HL-60/S4 (cell line): ENCODE data around the gene MPP3.
"Not testable (repeated sequence)": the region's sequence is repeated elsewhere in the genome, so short reads cannot be mapped to it uniquely, and the experiment has no call there.

Experiments
- in situ Hi-C: fragments of 300-500 bp; cut with MboI; formaldehyde crosslinking; loops from 2 replicates; pipeline ENCODE4 v1.14.3; 2022; ENCODE audit warnings: low sequenced_read_pairs

The MPP3 gene

GRCh38 chr17:43832976-43833829, at the start of gene MPP3:
Gene MPP3, minus strand, starts transcription at chr17:43833146. Its CDS starts 1,240 bp downstream, at chr17:43831906.
- in situ Hi-C loops, result no loop called here

- in situ Hi-C loops, result no loop called here
These were observed 49.0 kb upstream of the MPP3 start for GRCh38 chr17:43881758-43882505.

GRCh38 chr17:43881181-43881580, 48.2 kb upstream of the MPP3 start:
- in situ Hi-C loops, result no loop called here

- in situ Hi-C loops, result no loop called here
These were observed 47.6 kb upstream of the MPP3 start for GRCh38 chr17:43880420-43880991.

GRCh38 chr17:43879723-43880419, 46.9 kb upstream of the MPP3 start:
- in situ Hi-C loops, result no loop called here

- in situ Hi-C loops, result no loop called here
These were observed 45.6 kb upstream of the MPP3 start for GRCh38 chr17:43878260-43879175.

GRCh38 chr17:43877451-43878155, 44.7 kb upstream of the MPP3 start:
- in situ Hi-C loops, result no loop called here

GRCh38 chr17:43877031-43877430, 44.1 kb upstream of the MPP3 start:
- in situ Hi-C loops, result no loop called here

GRCh38 chr17:43875476-43876147, 42.7 kb upstream of the MPP3 start:
- in situ Hi-C loops, result no loop called here

GRCh38 chr17:43874293-43874692, 41.3 kb upstream of the MPP3 start:
- in situ Hi-C loops, result no loop called here

- in situ Hi-C loops, result no loop called here
These were observed 40.9 kb upstream of the MPP3 start for GRCh38 chr17:43873815-43874214.

- in situ Hi-C loops, result no loop called here
These were observed 40.1 kb upstream of the MPP3 start for GRCh38 chr17:43873091-43873490.

- in situ Hi-C loops, result no loop called here
These were observed 39.2 kb upstream of the MPP3 start for GRCh38 chr17:43871946-43872690.

GRCh38 chr17:43869031-43869430, 36.1 kb upstream of the MPP3 start:
- in situ Hi-C loops, result not testable (repeated sequence)

GRCh38 chr17:43868226-43868994, 35.5 kb upstream of the MPP3 start:
- in situ Hi-C loops, result no loop called here

- in situ Hi-C loops, result no loop called here
These were observed 31.4 kb upstream of the MPP3 start for GRCh38 chr17:43864161-43864984.

GRCh38 chr17:43861960-43862359, 29.0 kb upstream of the MPP3 start:
- in situ Hi-C loops, result no loop called here
